K562 (cell line): ENCODE measurements around the gene KCNT1. TPM values are rescaled to one million over a fixed set of nuclear protein-coding genes. Genes with fewer than 3 reads are reported as not detected.
A peak's percentile ranks its signal among the peaks of the same experiment; 100 is the strongest.

ENCODE experiments used
- ATAC-seq: fragments of 200-7000 bp; cut with Tn5 transposase; 3 replicates; pipeline ENCODE4 v1.9.1; 2020; ENCODE audit warnings: moderate library complexity
- BruUV-seq: library from RNA; stranded (reverse); fragments of 400-500 nt; replicated peaks from 2 replicates; lab custom pipeline; 2021; lab: Mats Ljungman, UMichigan
- CTCF ChIA-PET: fragments of 300-600 bp; formaldehyde crosslinking; extraction: SDS; loops from one replicate; lab custom pipeline; 2021; ENCODE audit warnings: low intra/inter-chr PET ratio; lab: Yijun Ruan, JAX
- POLR2A ChIA-PET: fragments of 300-600, 350-650 bp; sonication (Branson Sonifier 250); formaldehyde crosslinking; extraction: SDS; loops from one replicate; lab custom pipeline; 2021; ENCODE audit warnings: antibody characterized with exemption, inconsistent platforms; lab: Yijun Ruan, JAX
- DNase-seq, 4 experiments: peaks; one replicate each; pipeline versions ENCODE4 v3.0.0 to v3.0.0-alpha.2; 2011 to 2018; ENCODE audit warnings: low spot score in 3 of 4, mixed read lengths in 3 of 4; ENCODE audit errors: extremely low read depth in 1 of 4
- FAIRE-seq: peaks from 2 replicates; lab custom pipeline; 2011; peaks lifted over from hg19 to GRCh38; lab: Jason Lieb, UNC
- H2AFZ ChIP-seq: 2 replicates; pipeline ENCODE4 v1.6.0; 2011; ENCODE audit warnings: low read depth, low read length, control low read depth, inconsistent platforms
- H3K27ac ChIP-seq: fragments of 200-600 bp; 3 replicates; pipeline ENCODE4 v1.8.0; 2011; ENCODE audit warnings: low read depth, mild to moderate bottlenecking, control low read depth, inconsistent platforms, low read length, moderate library complexity, mixed read lengths; ENCODE audit errors: extremely low read depth
- H3K27me3 ChIP-seq, 2 experiments: fragments of 300-600 bp in 1 of 2; 2 replicates in 1 of 2; 3 replicates in 1 of 2; pipeline versions ENCODE4 v1.6.0 to v1.8.0; 2011; ENCODE audit warnings: inconsistent platforms in 2 of 2, low read length in 2 of 2, mild to moderate bottlenecking in 1 of 2, mixed read lengths in 1 of 2, moderate library complexity in 1 of 2; ENCODE audit not compliant: control insufficient read depth in 2 of 2, insufficient read depth in 2 of 2
- H3K36me3 ChIP-seq: fragments of 300-600 bp; 3 replicates; pipeline ENCODE4 v1.8.0; 2011; ENCODE audit warnings: mild to moderate bottlenecking, low read length, inconsistent platforms; ENCODE audit not compliant: control insufficient read depth, insufficient read depth
- H3K4me1 ChIP-seq, 2 experiments: fragments of 200-600 bp in 1 of 2; replicated peaks in 1 of 2; 2 replicates in 1 of 2; 3 replicates in 1 of 2; pipeline versions ENCODE4 v1.5.1 to v1.8.0; 2011; ENCODE audit warnings: inconsistent platforms in 2 of 2, low read length in 2 of 2, mild to moderate bottlenecking in 1 of 2, mixed read lengths in 1 of 2, moderate library complexity in 1 of 2; ENCODE audit not compliant: control insufficient read depth in 2 of 2, insufficient read depth in 2 of 2
- H3K4me2 ChIP-seq: 2 replicates; pipeline ENCODE4 v1.6.1; 2011; ENCODE audit warnings: low read length, control low read depth, inconsistent platforms, mixed read lengths; ENCODE audit not compliant: insufficient read depth
- H3K4me3 ChIP-seq: fragments of 200-600 bp; sonication (generic), shearing (Covaris generic); 2 replicates; pipeline ENCODE4 v1.5.1; 2016; ENCODE audit warnings: control low read depth, inconsistent platforms
- H3K79me2 ChIP-seq: fragments of 200-600 bp; 3 replicates; pipeline ENCODE4 v1.8.0; 2011; ENCODE audit warnings: low read length, inconsistent platforms; ENCODE audit not compliant: control insufficient read depth, insufficient read depth
- H3K9ac ChIP-seq, 2 experiments: 2 replicates each; pipeline versions ENCODE4 v1.6.0 to v1.6.1; 2011; ENCODE audit warnings: low read depth in 2 of 2, low read length in 2 of 2, control low read depth in 1 of 2, inconsistent platforms in 1 of 2, mild to moderate bottlenecking in 1 of 2, mixed read lengths in 1 of 2; ENCODE audit not compliant: insufficient read depth in 1 of 2
- H3K9me1 ChIP-seq: one replicate; pipeline ENCODE4 v1.6.0; 2011; ENCODE audit warnings: inconsistent platforms, mild to moderate bottlenecking, low read length, moderate library complexity; ENCODE audit not compliant: control insufficient read depth, insufficient read depth
- H3K9me3 ChIP-seq: replicated peaks from 2 replicates; pipeline ENCODE4 v1.5.1; 2011; ENCODE audit warnings: low read depth, low read length, inconsistent platforms; ENCODE audit not compliant: control insufficient read depth, insufficient read depth
- H4K20me1 ChIP-seq: replicated peaks from 2 replicates; pipeline ENCODE4 v1.6.1; 2011; ENCODE audit warnings: low read length, inconsistent platforms, mixed read lengths; ENCODE audit not compliant: control insufficient read depth, insufficient read depth
- BHLHE40 ChIP-seq: IDR thresholded peaks from 2 replicates; pipeline ENCODE4 v1.6.1; 2011; ENCODE audit warnings: low read length, improper control_type of control experiment
- EGR1 ChIP-seq: fragments of 450-650 bp; conservative IDR thresholded peaks from 2 replicates; pipeline ENCODE4 v1.6.1; 2017; ENCODE audit warnings: mild to moderate bottlenecking
- IRF2 ChIP-seq: sonication (generic); formaldehyde crosslinking; IDR thresholded peaks from 2 replicates; pipeline ENCODE4 v1.8.1; 2022; ENCODE audit warnings: mild to moderate bottlenecking, missing genetic modification reagents
- MCM3 ChIP-seq: fragments of 450-650 bp; IDR thresholded peaks from 2 replicates; pipeline ENCODE4 v1.6.1; 2016
- MCM5 ChIP-seq: fragments of 450-650 bp; IDR thresholded peaks from 2 replicates; pipeline ENCODE4 v1.6.1; 2016; ENCODE audit warnings: low read depth
- MEIS2 ChIP-seq: fragments of 450-650 bp; IDR thresholded peaks from 2 replicates; pipeline ENCODE4 v1.6.1; 2014; ENCODE audit warnings: mild to moderate bottlenecking; ENCODE audit not compliant: partially characterized antibody
- OTX1 ChIP-seq: fragments of 450-650 bp; formaldehyde crosslinking; IDR thresholded peaks from 2 replicates; pipeline ENCODE4 v1.4.0; 2022; ENCODE audit warnings: mild to moderate bottlenecking
- PHF20 ChIP-seq: fragments of 450-650 bp; IDR thresholded peaks from 2 replicates; pipeline ENCODE4 v1.6.1; 2018; ENCODE audit not compliant: partially characterized antibody
- PYGO2 ChIP-seq: fragments of 450-650 bp; IDR thresholded peaks from 2 replicates; pipeline ENCODE4 v1.6.1; 2016; ENCODE audit warnings: mild to moderate bottlenecking, missing genetic modification characterization, moderate library complexity, missing compliant biosample characterization
- RBM17 ChIP-seq: fragments of 200-400 bp; formaldehyde crosslinking; IDR thresholded peaks from 2 replicates; pipeline ENCODE4 v1.6.1; 2017; ENCODE audit warnings: low read depth, mild to moderate bottlenecking, low read length, borderline replicate concordance
- SNRNP70 ChIP-seq: fragments of 200-400 bp; formaldehyde crosslinking; optimal IDR thresholded peaks from 2 replicates; pipeline ENCODE3; 2017; ENCODE audit warnings: low read depth, low read length
- SRSF1 ChIP-seq: fragments of 200-400 bp; formaldehyde crosslinking; IDR thresholded peaks from 2 replicates; pipeline ENCODE4 v1.6.1; 2017; ENCODE audit warnings: mild to moderate bottlenecking, low read depth, low read length, moderate library complexity
- TCF15 ChIP-seq: fragments of 250-450 bp; sonication (Bioruptor Pico); IDR thresholded peaks from 2 replicates; pipeline ENCODE4 v1.8.0; 2022; ENCODE audit warnings: moderate library complexity, mild to moderate bottlenecking, inconsistent platforms
- TEAD1 ChIP-seq, 2 experiments: fragments of 450-650 bp in 1 of 2; sonication (generic) in 1 of 2; formaldehyde crosslinking; IDR thresholded peaks; 2 replicates each; pipeline versions ENCODE4 v1.4.0 to v1.8.0; 2020 to 2022; ENCODE audit warnings: mild to moderate bottlenecking in 2 of 2, missing genetic modification reagents in 1 of 2
- THRAP3 ChIP-seq: fragments of 450-650 bp; IDR thresholded peaks from 2 replicates; pipeline ENCODE4 v1.6.1; 2016; ENCODE audit warnings: mild to moderate bottlenecking, inconsistent platforms, borderline replicate concordance
- XRCC3 ChIP-seq: fragments of 450-650 bp; IDR thresholded peaks from 2 replicates; pipeline ENCODE4 v1.6.1; 2017; ENCODE audit warnings: mild to moderate bottlenecking, moderate library complexity
- ZBED1 ChIP-seq: IDR thresholded peaks from 2 replicates; pipeline ENCODE4 v1.6.1; 2014
- ZBTB1 ChIP-seq: sonication (generic); formaldehyde crosslinking; IDR thresholded peaks from 2 replicates; pipeline ENCODE4 v1.8.1; 2023; ENCODE audit warnings: missing genetic modification reagents, low read depth, mild to moderate bottlenecking, borderline replicate concordance
- ZBTB8A ChIP-seq: fragments of 450-650 bp; IDR thresholded peaks from 2 replicates; pipeline ENCODE4 v1.6.1; 2018; ENCODE audit warnings: mild to moderate bottlenecking, moderate library complexity; ENCODE audit not compliant: partially characterized antibody
- ZFP1 ChIP-seq: fragments of 450-650 bp; formaldehyde crosslinking; IDR thresholded peaks from 2 replicates; pipeline ENCODE4 v1.4.0; 2020; ENCODE audit warnings: mild to moderate bottlenecking, mixed read lengths
- ZNF280A ChIP-seq: fragments of 450-650 bp; IDR thresholded peaks from 2 replicates; pipeline ENCODE4 v1.6.1; 2018; ENCODE audit warnings: mild to moderate bottlenecking, low read depth; ENCODE audit not compliant: partially characterized antibody
- ZNF644 ChIP-seq: fragments of 200-800 bp; sonication (Bioruptor generic); IDR thresholded peaks from 2 replicates; pipeline ENCODE4 v1.6.1; 2016; ENCODE audit warnings: low read depth, missing genetic modification characterization, missing compliant biosample characterization
- ZNF717 ChIP-seq: fragments of 250-450 bp; sonication (Bioruptor Pico); IDR thresholded peaks from 2 replicates; pipeline ENCODE4 v1.5.0; 2021
- WGBS: fragments of 100-300 bp; shearing (Covaris generic); methylation state at CpG from one replicate; pipeline ENCODE4 v1.1.6; 2016; ENCODE audit warnings: low coverage, mixed read lengths; ENCODE audit not compliant: insufficient coverage; ENCODE audit errors: missing lambda C conversion rate; 5-methylcytosine and 5-hydroxymethylcytosine counted together
- in situ Hi-C: fragments of 300-500 bp; cut with MboI; formaldehyde crosslinking; loops from 4 replicates; pipeline ENCODE4 v1.15.0; 2018; ENCODE audit warnings: inconsistent platforms, mixed read lengths
- intact Hi-C: fragments of 100-400 bp; cut with micrococcal nuclease; formaldehyde crosslinking; loops from 2 replicates; pipeline ENCODE4 v1.14.2; 2022
- polyA plus RNA-seq, 8 experiments: library from polyadenylated mRNA; depleted of rRNA in 4 of 8; stranded (reverse) in 5 of 8; unstranded in 3 of 8; fragments of >200 nt; fragmentation: Nextera tagmentation in 2 of 8; fragmentation: Illumina TruSeq in 1 of 8; extraction: Ambion mirVana in 2 of 8; extraction: Trizol in 1 of 8; gene quantifications; 2 replicates each; pipeline versions ENCODE4 v1.2.1 to v1.2.3, GENCODE V29; 2011 to 2014; ENCODE audit warnings: inconsistent platforms in 1 of 8, missing spikeins in 1 of 8
- total RNA-seq, 7 experiments: library from RNA; depleted of rRNA in 6 of 7; stranded (reverse); fragments of >200 nt in 6 of 7; fragmentation: Illumina TruSeq in 2 of 7; extraction: Trizol in 2 of 7; gene quantifications; 2 replicates each; pipeline versions ENCODE4 v1.2.1 to v1.2.3, GENCODE V29; 2011 to 2021; ENCODE audit warnings: low replicate concordance in 1 of 7

The KCNT1 gene
- total and polyA plus RNA-seq, 9 of the 15 experiments (the other 6 are each of a cell fraction or from before 2014, with no cell fraction given), result 0.05 TPM; not detected in 8

GRCh38 chr9:135701067-135701958 is 672 bp upstream of the KCNT1 start:
- H2AFZ ChIP-seq, result no peak overlapping the region
- ChIA-PET POLR2A (interaction anchor here (0.7 kb wide), 2 partner anchors 27 to 573 kb away, joined by 3 read pairs; no protein-coding TSS in a partner anchor), CTCF (interaction anchor here (1.8 kb wide), 1 partner anchor 422 kb away, joined by 8 read pairs; no protein-coding TSS in a partner anchor)
- no peak overlapping the region for H3K9ac ChIP-seq
- WGBS, result 5% methylated on average over 22 of the region's 40 CpGs
- no peak overlapping the region for H3K4me3 ChIP-seq
- DNase-seq, result peak in 3 of 4 experiments; percentile 38 to 55 (median 39)
- no TSS peak for BruUV-seq
- H3K4me2 ChIP-seq, result no peak overlapping the region
- no peaks in the 10 kb centered on the region for H3K9me1 ChIP-seq
- intact Hi-C loops (loop anchor here (10.0 kb wide), 1 partner anchor 93 kb away; no protein-coding TSS in a partner anchor), in situ Hi-C loops (no loop called here)
- no peaks in the 10 kb centered on the region for H3K9me3 ChIP-seq
- H3K79me2 ChIP-seq, result no peaks in the 10 kb centered on the region
- no peak for FAIRE-seq
- H3K4me1 ChIP-seq, result peaks cover 0 to 54% of the 10 kb centered on the region in 2 experiments; a peak in 2 of 5 replicates
- no peak overlapping the region for H3K27ac ChIP-seq
- peaks cover 5 to 35% of the 10 kb centered on the region in 2 experiments; a peak in 4 of 5 replicates for H3K27me3 ChIP-seq
- ATAC-seq, result peak; percentile 30
- peaks cover 1% of the 10 kb centered on the region; the same call in 1 of the 2 replicates for H4K20me1 ChIP-seq
- no peaks in the 10 kb centered on the region for H3K36me3 ChIP-seq
- TF ChIP-seq THRAP3 (no peak), ZFP1 (CRISPR knock-in tag) (no peak), ZBTB8A (no peak), PHF20 (no peak), BHLHE40 (peak; percentile 7; the same call in 1 of the 2 replicates), TCF15 (CRISPR knock-in tag) (no peak), PYGO2 (tag) (no peak), SRSF1 (no peak), TEAD1 (CRISPR knock-in tag; IDR thresholded peaks at IDR 0.05) (no peak), ZBTB1 (CRISPR knock-in tag) (no peak), EGR1 (peak; percentile 39), ZNF717 (CRISPR knock-in tag) (no peak), ZBED1 (no peak), SNRNP70 (no peak), ZNF644 (no peak), XRCC3 (no peak), MCM3 (no peak), MCM5 (no peak), RBM17 (no peak), IRF2 (no peak), ZNF280A (no peak), OTX1 (CRISPR knock-in tag) (no peak), MEIS2 (no peak)
